Frontal cortex (tissue), 4 donors: ENCODE data around the gene CHRDL2. TPM values are rescaled to one million over a fixed set of nuclear protein-coding genes. Genes with fewer than 3 reads are reported as not detected.

ENCODE experiments used
- DNase-seq, 2 donors: peaks; one replicate each; pipeline ENCODE4 v3.0.0; 2012; ENCODE audit warnings: low spot score in 2 of 2
- FAIRE-seq: peaks from 2 replicates; lab custom pipeline; 2012; peaks lifted over from hg19 to GRCh38; lab: Jason Lieb, UNC
- total RNA-seq: library from RNA; depleted of rRNA; stranded (reverse); fragments of >200 nt; gene quantifications from one replicate; pipeline ENCODE4 v1.2.3, GENCODE V29; 2014
- donor health status: control.
- donor health status: control.
- donor health status: control.

The CHRDL2 gene
- total RNA-seq, 1 donor from 2014 or later = not detected

DNA sequence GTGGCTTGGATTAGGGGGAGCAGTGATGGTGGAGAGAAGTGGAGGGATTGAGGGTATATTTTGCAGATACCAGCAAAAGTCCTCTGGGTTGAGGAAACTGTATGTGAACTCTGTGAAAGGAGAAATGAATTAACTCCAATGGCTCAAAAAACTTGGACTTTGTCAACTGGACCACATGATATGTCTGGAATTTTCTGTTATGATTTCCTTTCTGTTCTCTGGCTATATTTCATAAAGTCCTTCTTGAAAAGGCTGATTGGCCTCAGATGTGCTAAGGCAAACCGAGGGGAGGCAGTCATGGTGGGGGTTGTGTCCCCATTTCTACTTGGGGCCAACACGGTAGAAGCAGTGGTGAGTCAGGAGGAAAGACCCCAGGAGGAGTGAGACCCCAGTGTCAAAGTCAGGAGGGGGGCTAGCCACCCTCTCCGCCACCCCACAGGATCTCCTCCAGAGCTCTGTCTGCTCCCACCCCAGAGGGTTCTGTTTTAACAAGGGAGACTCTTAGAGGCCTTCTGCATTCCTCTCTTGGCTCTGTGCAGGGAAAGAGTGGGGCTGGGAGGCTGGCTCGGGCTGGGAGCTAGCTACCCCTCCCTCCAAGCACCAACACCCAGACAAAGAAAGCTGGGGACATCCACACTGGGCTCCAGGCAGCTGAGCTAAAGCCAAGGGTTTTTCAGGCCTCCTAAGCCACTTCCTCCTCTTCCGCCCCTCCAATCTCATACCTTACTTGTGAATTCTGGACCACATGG, 13.8 kb downstream of the CHRDL2 start:
- FAIRE-seq = no peak

GRCh38 chr11:74714904-74715303, 16.3 kb downstream of the CHRDL2 start:
- DNase-seq = no peak
- no peak for FAIRE-seq

More for the DNA sequence above, 13.8 kb downstream of the CHRDL2 start:
- DNase-seq = no peak

GRCh38 chr11:74713686-74714085, 17.5 kb downstream of the CHRDL2 start:
- DNase-seq (no peak), FAIRE-seq (no peak)

DNA sequence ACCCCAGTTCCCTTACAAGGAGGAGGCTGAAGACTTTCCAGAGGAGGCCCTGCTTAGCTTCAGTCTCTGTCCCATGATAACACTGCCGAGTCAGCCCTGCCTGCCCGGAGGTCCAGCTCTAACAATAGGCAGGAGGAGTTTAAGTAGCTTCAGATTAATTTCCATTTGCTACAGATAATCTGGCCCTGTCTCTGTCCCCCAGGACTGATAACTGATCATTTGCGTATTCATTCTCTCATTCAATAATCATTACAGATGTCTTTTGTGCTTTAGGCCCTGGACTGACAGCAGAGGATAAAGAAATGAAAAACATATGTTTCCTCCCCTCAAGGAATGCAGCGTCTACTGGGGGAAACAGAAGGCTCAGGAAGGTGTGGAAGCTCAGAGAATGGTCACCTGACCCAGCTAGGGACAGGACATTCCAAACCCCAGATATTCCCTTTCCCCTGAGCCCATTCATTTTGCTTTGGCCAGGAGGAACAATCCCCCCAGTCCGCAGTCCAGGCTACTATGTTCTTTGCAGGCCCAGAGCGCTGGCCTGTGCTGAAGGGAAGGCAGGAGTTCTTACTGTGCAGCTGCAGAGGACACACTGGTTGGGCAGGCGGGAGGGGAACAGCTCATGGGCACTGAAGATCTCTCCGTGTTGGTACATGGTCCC, 20.8 kb downstream of the CHRDL2 start:
- no peak for DNase-seq
- FAIRE-seq = no peak

DNA sequence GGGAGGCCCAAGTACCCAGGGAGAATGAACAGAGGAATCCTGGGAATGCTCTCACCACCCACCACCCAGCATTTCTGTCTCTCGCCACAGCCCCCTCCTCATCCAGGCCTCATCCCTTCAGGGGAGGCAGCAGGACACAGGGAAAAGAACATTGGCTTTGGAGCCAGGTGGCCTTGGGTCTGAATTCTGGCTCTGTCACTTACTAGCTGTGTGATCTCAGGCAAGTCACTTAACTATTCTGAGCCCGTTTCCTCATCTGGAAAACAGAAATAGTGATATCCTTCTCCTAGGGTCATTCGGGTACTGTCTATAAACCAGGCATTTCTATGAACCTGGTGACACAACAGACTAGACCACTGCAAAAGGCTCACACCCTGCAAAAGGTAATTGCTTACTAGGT, 22.1 kb downstream of the CHRDL2 start:
- FAIRE-seq (no peak), DNase-seq (no peak)

- DNase-seq (no peak), FAIRE-seq (no peak)
These were observed 23.4 kb downstream of the CHRDL2 start for GRCh38 chr11:74707602-74708510.

- DNase-seq (no peak), FAIRE-seq (no peak)
These were observed 24.0 kb downstream of the CHRDL2 start for GRCh38 chr11:74707182-74707581.

- DNase-seq (no peak), FAIRE-seq (no peak)
These were observed 28.0 kb downstream of the CHRDL2 start for GRCh38 chr11:74703211-74703610.

- DNase-seq = peak; percentile 47 to 73
- no peak for FAIRE-seq
These were observed 28.7 kb downstream of the CHRDL2 start for GRCh38 chr11:74702383-74703007.

DNA sequence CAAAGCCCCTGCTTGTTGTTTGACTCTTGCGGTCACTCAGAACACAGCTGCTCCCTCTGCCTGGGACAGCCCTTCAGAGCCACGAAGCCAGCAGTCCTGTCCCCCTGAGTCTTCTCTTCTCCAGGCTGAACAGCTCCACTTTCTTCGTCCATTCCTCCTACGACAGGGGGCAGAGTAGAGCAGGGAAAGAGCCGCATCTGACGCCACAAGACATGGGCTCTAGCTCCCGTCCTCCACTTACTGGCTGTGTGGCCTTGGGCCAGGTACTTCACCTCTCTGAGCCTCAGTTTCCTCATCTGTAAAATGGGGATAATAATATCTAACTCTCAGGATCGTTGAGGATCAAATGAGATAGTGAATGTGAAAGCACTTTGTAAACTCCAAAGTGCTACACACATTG, 29.9 kb downstream of the CHRDL2 start:
- no peak for DNase-seq
- FAIRE-seq = no peak

DNA sequence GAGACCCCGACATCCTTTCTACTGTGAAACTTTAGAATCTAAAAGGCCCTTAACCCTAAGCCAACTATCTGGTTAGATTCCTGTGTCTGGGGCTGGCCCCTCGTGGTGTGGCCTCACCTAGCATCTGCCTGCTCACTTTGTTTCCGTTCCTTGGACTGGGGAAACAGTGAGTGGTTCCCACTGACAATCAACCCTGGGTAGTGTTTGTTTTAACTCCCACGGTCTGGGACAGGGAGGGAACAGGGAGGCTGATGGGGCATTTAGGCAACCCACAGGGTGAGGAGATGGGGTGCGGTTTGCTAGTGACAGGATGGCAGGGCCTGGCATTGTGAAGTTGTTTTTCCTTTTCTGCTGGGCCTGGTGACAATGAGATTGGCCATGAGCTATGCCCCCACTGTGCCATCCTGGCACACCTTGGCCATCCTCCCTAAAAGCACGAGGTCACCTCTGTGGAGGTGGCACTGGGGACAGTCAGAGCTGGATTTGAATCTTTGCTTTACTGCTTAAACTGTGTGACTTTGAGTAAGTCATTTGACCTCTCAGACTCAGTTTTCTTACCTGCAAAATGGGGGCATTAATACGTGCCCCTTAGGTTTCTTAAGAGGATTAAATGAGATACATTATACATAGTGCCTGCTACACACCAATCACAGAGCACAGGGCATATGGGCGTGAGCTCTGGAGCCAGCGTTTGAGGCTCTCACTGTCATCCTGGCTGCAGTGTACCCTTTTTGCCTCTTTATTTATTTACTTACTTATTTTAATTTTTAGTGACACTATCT, 31.4 kb downstream of the CHRDL2 start:
- FAIRE-seq (no peak), DNase-seq (no peak)

GRCh38 chr11:74697722-74698121, 33.5 kb downstream of the CHRDL2 start:
- no peak for FAIRE-seq
- no peak for DNase-seq

GRCh38 chr11:74696939-74697675, 34.1 kb downstream of the CHRDL2 start:
- no peak for DNase-seq
- FAIRE-seq = no peak

- no peak for DNase-seq
- no peak for FAIRE-seq
These were observed 34.7 kb downstream of the CHRDL2 start for GRCh38 chr11:74696500-74696899.

- DNase-seq (no peak), FAIRE-seq (no peak)
These were observed 35.4 kb downstream of the CHRDL2 start for GRCh38 chr11:74695705-74696280.

- no peak for DNase-seq
These were observed 36.9 kb downstream of the CHRDL2 start for GRCh38 chr11:74694136-74694930.

DNA sequence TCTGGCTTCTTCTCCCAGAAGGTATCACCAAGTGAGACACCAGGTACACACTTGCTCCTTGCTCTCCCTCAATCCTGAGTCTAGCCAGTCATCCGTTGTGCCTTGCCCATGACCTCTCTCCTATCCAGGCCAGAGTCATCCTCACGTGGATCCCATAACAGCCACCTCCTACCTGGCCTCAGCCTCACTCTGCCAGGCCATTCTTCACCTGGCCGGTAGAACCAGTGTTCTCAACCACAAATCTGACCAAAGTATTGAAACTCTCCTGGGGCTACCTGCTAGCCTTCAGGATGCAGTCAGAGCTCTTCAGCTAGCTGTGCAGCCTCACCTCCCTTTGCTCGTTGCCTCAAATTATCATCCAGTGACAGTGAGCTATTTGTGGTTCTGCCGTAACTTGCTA, 37.7 kb downstream of the CHRDL2 start:
- no peak for FAIRE-seq
- DNase-seq = no peak

More at GRCh38 chr11:74694136-74694930, 36.9 kb downstream of the CHRDL2 start:
- FAIRE-seq = no peak
